ENCODE measurements around the gene ERBB4. TPM values are rescaled to one million over a fixed set of nuclear protein-coding genes. Genes with fewer than 3 reads are reported as not detected.

The ERBB4 gene
- total RNA-seq, 1 donor from 2014 or later: 1.2 TPM

DNA sequence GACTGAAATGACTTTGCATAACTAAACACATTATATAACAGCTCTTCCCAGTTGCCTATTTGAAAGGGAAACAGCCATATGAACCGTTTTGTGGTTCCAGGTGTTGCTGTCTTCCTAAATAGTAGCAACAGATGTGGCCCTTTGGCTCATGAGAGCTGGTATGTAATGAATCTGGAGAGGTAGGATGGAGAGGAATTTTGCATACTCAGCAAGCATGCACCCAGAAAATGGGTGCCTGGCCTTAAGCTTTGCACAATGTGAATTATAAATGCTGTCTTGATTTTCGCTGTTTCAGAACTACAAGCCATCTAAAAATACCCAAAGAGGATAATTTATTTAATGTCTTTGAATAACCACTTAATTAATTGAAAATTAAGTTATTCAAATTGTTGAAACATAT lies 15.6 kb upstream of the ERBB4 start:
- Histone ChIP-seq H4K20me1 (ENCODE audit: insufficient read depth, low read length) (no peaks in the 10 kb centered on the region), H3K27ac (ENCODE audit: low read depth, low read length) (no peak overlapping the region), H3K4me1 (ENCODE audit: insufficient read depth, low read length) (no peaks in the 10 kb centered on the region), H3K79me2 (ENCODE audit: insufficient read depth, low read length) (no peaks in the 10 kb centered on the region), H3K27me3 (ENCODE audit: insufficient read depth, low read length) (no peaks in the 10 kb centered on the region), H2AFZ (ENCODE audit: low read depth, low read length) (no peak overlapping the region), H3K9ac (ENCODE audit: low read length) (no peak overlapping the region), H3K4me2 (ENCODE audit: low read length) (no peak overlapping the region), H3K36me3 (ENCODE audit: insufficient read depth, low read length) (no peaks in the 10 kb centered on the region), H3K9me3 (ENCODE audit: insufficient read depth, low read depth, low read length) (no peaks in the 10 kb centered on the region), H3K4me3 (ENCODE audit: insufficient read depth, low read depth, low read length) (no peak overlapping the region)
- FAIRE-seq: no peak
- Mint-ChIP-seq H3K27ac (ENCODE audit: unreplicated experiment) (no peak overlapping the region), H3K4me3 (ENCODE audit: unreplicated experiment) (no peak overlapping the region), H3K36me3 (ENCODE audit: low read depth, unreplicated experiment) (no peaks in the 10 kb centered on the region), H3K4me1 (ENCODE audit: low read depth, unreplicated experiment) (no peaks in the 10 kb centered on the region), H3K9me3 (ENCODE audit: unreplicated experiment) (no peaks in the 10 kb centered on the region), H3K27me3 (ENCODE audit: low read depth, unreplicated experiment) (no peaks in the 10 kb centered on the region)
- no peak for TF ChIP-seq EZH2 (IDR thresholded peaks at IDR 0.05; ENCODE audit: insufficient read depth, low read length)
- DNase-seq (ENCODE audit: low read depth): no peak

DNA sequence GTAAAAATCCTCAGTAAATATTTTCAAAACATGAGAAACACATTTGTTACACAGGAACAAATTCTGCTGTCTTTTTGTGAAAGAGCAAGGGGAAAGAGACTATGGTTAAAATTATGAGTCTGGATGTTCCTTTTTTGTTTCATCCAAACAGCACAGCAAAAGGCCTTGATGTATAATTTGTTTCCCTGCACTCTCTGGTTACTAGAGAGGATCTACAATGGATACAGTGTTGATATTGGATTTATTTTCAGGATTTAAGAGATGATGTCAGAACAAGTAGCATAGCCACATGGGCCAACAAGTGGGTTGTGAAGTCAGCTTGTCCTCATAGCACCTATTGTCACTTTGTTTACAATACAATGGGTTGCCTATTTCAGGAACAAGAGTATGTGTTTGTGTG lies 11.3 kb upstream of the ERBB4 start:
- DNase-seq (ENCODE audit: low read depth): no peak
- FAIRE-seq: no peak
- H3K27ac Mint-ChIP-seq (ENCODE audit: unreplicated experiment): no peak overlapping the region

DNA sequence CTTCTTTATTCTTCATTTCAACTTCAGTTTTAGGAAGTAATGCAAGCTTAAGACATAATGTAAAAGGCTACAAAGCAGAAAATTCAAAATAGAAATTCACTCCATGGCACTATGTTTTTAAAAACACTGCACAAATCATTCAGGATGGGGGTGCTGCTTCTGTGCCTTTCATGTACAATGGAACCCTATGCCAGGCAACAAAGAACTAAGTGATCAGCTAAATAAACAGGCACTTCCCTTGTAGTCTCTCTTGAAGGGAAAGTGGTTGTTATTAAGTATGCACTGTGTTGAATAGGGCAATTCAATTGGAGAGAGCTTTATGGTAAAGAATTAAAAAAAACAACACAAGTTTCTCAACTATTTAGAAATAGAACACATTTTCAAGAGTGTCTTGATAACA lies 10.9 kb upstream of the ERBB4 start:
- no peak overlapping the region for H3K27ac Mint-ChIP-seq (ENCODE audit: unreplicated experiment)
- H3K4me3 Mint-ChIP-seq (ENCODE audit: unreplicated experiment): no peak overlapping the region
- Histone ChIP-seq H4K20me1 (ENCODE audit: insufficient read depth, low read length) (no peaks in the 10 kb centered on the region), H3K9ac (ENCODE audit: low read length) (no peak overlapping the region), H3K4me1 (ENCODE audit: insufficient read depth, low read length) (no peaks in the 10 kb centered on the region), H3K27me3 (ENCODE audit: insufficient read depth, low read length) (no peaks in the 10 kb centered on the region), H3K79me2 (ENCODE audit: insufficient read depth, low read length) (no peaks in the 10 kb centered on the region), H3K4me3 (ENCODE audit: insufficient read depth, low read depth, low read length) (no peak overlapping the region), H3K4me2 (ENCODE audit: low read length) (no peak overlapping the region), H2AFZ (ENCODE audit: low read depth, low read length) (no peak overlapping the region), H3K9me3 (ENCODE audit: insufficient read depth, low read depth, low read length) (no peaks in the 10 kb centered on the region), H3K27ac (ENCODE audit: low read depth, low read length) (no peak overlapping the region), H3K36me3 (ENCODE audit: insufficient read depth, low read length) (no peaks in the 10 kb centered on the region)
- no peak for DNase-seq (ENCODE audit: low read depth)
- TF ChIP-seq, protein P1, sequence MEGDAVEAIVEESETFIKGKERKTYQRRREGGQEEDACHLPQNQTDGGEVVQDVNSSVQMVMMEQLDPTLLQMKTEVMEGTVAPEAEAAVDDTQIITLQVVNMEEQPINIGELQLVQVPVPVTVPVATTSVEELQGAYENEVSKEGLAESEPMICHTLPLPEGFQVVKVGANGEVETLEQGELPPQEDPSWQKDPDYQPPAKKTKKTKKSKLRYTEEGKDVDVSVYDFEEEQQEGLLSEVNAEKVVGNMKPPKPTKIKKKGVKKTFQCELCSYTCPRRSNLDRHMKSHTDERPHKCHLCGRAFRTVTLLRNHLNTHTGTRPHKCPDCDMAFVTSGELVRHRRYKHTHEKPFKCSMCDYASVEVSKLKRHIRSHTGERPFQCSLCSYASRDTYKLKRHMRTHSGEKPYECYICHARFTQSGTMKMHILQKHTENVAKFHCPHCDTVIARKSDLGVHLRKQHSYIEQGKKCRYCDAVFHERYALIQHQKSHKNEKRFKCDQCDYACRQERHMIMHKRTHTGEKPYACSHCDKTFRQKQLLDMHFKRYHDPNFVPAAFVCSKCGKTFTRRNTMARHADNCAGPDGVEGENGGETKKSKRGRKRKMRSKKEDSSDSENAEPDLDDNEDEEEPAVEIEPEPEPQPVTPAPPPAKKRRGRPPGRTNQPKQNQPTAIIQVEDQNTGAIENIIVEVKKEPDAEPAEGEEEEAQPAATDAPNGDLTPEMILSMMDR (IDR thresholded peaks at IDR 0.05; ENCODE audit: insufficient read depth, low read depth, low read length): no peak
- TF ChIP-seq EZH2 (IDR thresholded peaks at IDR 0.05; ENCODE audit: insufficient read depth, low read length): no peak
- FAIRE-seq: no peak
- H3K9me3 Mint-ChIP-seq (ENCODE audit: unreplicated experiment): no peaks in the 10 kb centered on the region
- no peaks in the 10 kb centered on the region for H3K27me3 Mint-ChIP-seq (ENCODE audit: low read depth, unreplicated experiment)
- H3K36me3 Mint-ChIP-seq (ENCODE audit: low read depth, unreplicated experiment): no peaks in the 10 kb centered on the region
- H3K4me1 Mint-ChIP-seq (ENCODE audit: low read depth, unreplicated experiment): no peaks in the 10 kb centered on the region

More for the DNA sequence above, 11.3 kb upstream of the ERBB4 start:
- no peaks in the 10 kb centered on the region for H3K9me3 Mint-ChIP-seq (ENCODE audit: unreplicated experiment)
- Histone ChIP-seq H3K27me3 (ENCODE audit: insufficient read depth, low read length) (no peaks in the 10 kb centered on the region), H3K4me3 (ENCODE audit: insufficient read depth, low read depth, low read length) (no peak overlapping the region), H4K20me1 (ENCODE audit: insufficient read depth, low read length) (no peaks in the 10 kb centered on the region), H3K4me2 (ENCODE audit: low read length) (no peak overlapping the region), H3K9me3 (ENCODE audit: insufficient read depth, low read depth, low read length) (no peaks in the 10 kb centered on the region), H2AFZ (ENCODE audit: low read depth, low read length) (no peak overlapping the region), H3K36me3 (ENCODE audit: insufficient read depth, low read length) (no peaks in the 10 kb centered on the region), H3K4me1 (ENCODE audit: insufficient read depth, low read length) (no peaks in the 10 kb centered on the region), H3K9ac (ENCODE audit: low read length) (no peak overlapping the region), H3K27ac (ENCODE audit: low read depth, low read length) (no peak overlapping the region), H3K79me2 (ENCODE audit: insufficient read depth, low read length) (no peaks in the 10 kb centered on the region)
- H3K4me3 Mint-ChIP-seq (ENCODE audit: unreplicated experiment): no peak overlapping the region
- TF ChIP-seq EZH2 (IDR thresholded peaks at IDR 0.05; ENCODE audit: insufficient read depth, low read length): no peak
- TF ChIP-seq, protein P1 (IDR thresholded peaks at IDR 0.05; ENCODE audit: insufficient read depth, low read depth, low read length): no peak
- H3K36me3 Mint-ChIP-seq (ENCODE audit: low read depth, unreplicated experiment): no peaks in the 10 kb centered on the region
- H3K4me1 Mint-ChIP-seq (ENCODE audit: low read depth, unreplicated experiment): no peaks in the 10 kb centered on the region
- no peaks in the 10 kb centered on the region for H3K27me3 Mint-ChIP-seq (ENCODE audit: low read depth, unreplicated experiment)

All from astrocyte (in vitro differentiated cells and primary cell).